CD14-positive monocyte (primary cell): ENCODE measurements around the gene AKR1D1. TPM values are rescaled to one million over a fixed set of nuclear protein-coding genes. Genes with fewer than 3 reads are reported as not detected.

Experiments
- DNase-seq, 3 donors: peaks; one replicate each; pipeline ENCODE4 v3.0.0-alpha.2; 2011 to 2022
- H2AFZ ChIP-seq: 2 replicates; pipeline ENCODE4 v1.6.0; 2012; ENCODE audit warnings: mild to moderate bottlenecking, low read depth, low read length, inconsistent platforms; ENCODE audit not compliant: insufficient read depth, poor library complexity, severe bottlenecking
- H3K27ac ChIP-seq, 2 donors: 1 replicate in 1 of 2; 2 replicates in 1 of 2; pipeline ENCODE4 v1.5.1; 2012 to 2013; ENCODE audit warnings: low read length in 2 of 2, control low read depth in 1 of 2, inconsistent platforms in 1 of 2, low read depth in 1 of 2, mild to moderate bottlenecking in 1 of 2
- H3K27me3 ChIP-seq, 2 donors: one replicate each; pipeline versions ENCODE4 v1.6.0 to v1.6.1; 2011 to 2013; ENCODE audit warnings: low read length in 2 of 2; ENCODE audit not compliant: control insufficient read depth in 2 of 2, insufficient read depth in 2 of 2
- H3K36me3 ChIP-seq, 2 donors: replicated peaks in 1 of 2; 1 replicate in 1 of 2; 2 replicates in 1 of 2; pipeline versions ENCODE4 v1.5.1 to v1.6.1; 2012 to 2013; ENCODE audit warnings: low read length in 2 of 2, control low read depth in 1 of 2, inconsistent platforms in 1 of 2, mild to moderate bottlenecking in 1 of 2; ENCODE audit not compliant: insufficient read depth in 2 of 2, control insufficient read depth in 1 of 2
- H3K4me1 ChIP-seq, 2 donors: 1 replicate in 1 of 2; 2 replicates in 1 of 2; pipeline versions ENCODE4 v1.5.1 to v1.6.1; 2012 to 2013; ENCODE audit warnings: low read length in 2 of 2, control low read depth in 1 of 2, inconsistent platforms in 1 of 2, mild to moderate bottlenecking in 1 of 2, moderate library complexity in 1 of 2; ENCODE audit not compliant: insufficient read depth in 2 of 2, control insufficient read depth in 1 of 2
- H3K4me2 ChIP-seq: replicated peaks from 2 replicates; pipeline ENCODE3; 2012; ENCODE audit warnings: low read length, moderate library complexity, mild to moderate bottlenecking; ENCODE audit not compliant: poor library complexity, severe bottlenecking; ENCODE audit errors: extremely low read depth
- H3K4me3 ChIP-seq, 3 experiments: fragments of 200-600 bp in 1 of 3; sonication (generic) in 1 of 3; replicated peaks in 1 of 3; 1 replicate in 2 of 3; 2 replicates in 1 of 3; pipeline ENCODE4 v1.5.1; 2011 to 2013; ENCODE audit warnings: low read length in 3 of 3, mild to moderate bottlenecking in 3 of 3, control low read depth in 2 of 3, low read depth in 2 of 3, inconsistent platforms in 1 of 3, moderate library complexity in 1 of 3
- H3K79me2 ChIP-seq: 2 replicates; pipeline ENCODE4 v1.6.0; 2012; ENCODE audit warnings: mild to moderate bottlenecking, control low read depth, inconsistent platforms, low read length, moderate library complexity; ENCODE audit not compliant: insufficient read depth
- H3K9ac ChIP-seq: 2 replicates; pipeline ENCODE4 v1.6.0; 2017; ENCODE audit warnings: low read length, mild to moderate bottlenecking; ENCODE audit not compliant: insufficient read depth, poor library complexity, severe bottlenecking
- H3K9me3 ChIP-seq, 2 donors: replicated peaks in 1 of 2; 1 replicate in 1 of 2; 2 replicates in 1 of 2; pipeline versions ENCODE4 v1.5.1 to v1.6.1; 2012 to 2013; ENCODE audit warnings: low read length in 2 of 2, control low read depth in 1 of 2; ENCODE audit not compliant: control insufficient read depth in 1 of 2, insufficient read depth in 1 of 2
- H4K20me1 ChIP-seq: 2 replicates; pipeline ENCODE4 v1.6.0; 2012; ENCODE audit warnings: mild to moderate bottlenecking, low read length, control low read depth, moderate library complexity; ENCODE audit not compliant: insufficient read depth
- H3K27ac Mint-ChIP-seq, 7 donors: one replicate each; pipeline ENCODE4 v1.8.0; 2020; ENCODE audit warnings: mild to moderate bottlenecking in 7 of 7, mixed read lengths in 7 of 7, moderate library complexity in 6 of 7, inconsistent platforms in 2 of 7
- H3K27me3 Mint-ChIP-seq, 3 donors: one replicate each; pipeline ENCODE4 v1.8.0; 2021 to 2022; ENCODE audit warnings: low read depth in 3 of 3, mild to moderate bottlenecking in 3 of 3, mixed read lengths in 3 of 3, moderate library complexity in 3 of 3, inconsistent platforms in 1 of 3
- H3K36me3 Mint-ChIP-seq, 2 donors: one replicate each; pipeline ENCODE4 v1.8.0; 2020; ENCODE audit warnings: mixed read lengths in 2 of 2, inconsistent platforms in 1 of 2, mild to moderate bottlenecking in 1 of 2
- H3K4me1 Mint-ChIP-seq: one replicate; pipeline ENCODE4 v1.8.0; 2020; ENCODE audit warnings: mild to moderate bottlenecking, mixed read lengths
- H3K4me3 Mint-ChIP-seq, 2 donors: one replicate each; pipeline ENCODE4 v1.8.0; 2020; ENCODE audit warnings: mild to moderate bottlenecking in 2 of 2, mixed read lengths in 2 of 2, moderate library complexity in 1 of 2
- H3K9me3 Mint-ChIP-seq, 7 donors: one replicate each; pipeline ENCODE4 v1.8.0; 2020 to 2022; ENCODE audit warnings: mixed read lengths in 7 of 7, mild to moderate bottlenecking in 6 of 7, moderate library complexity in 6 of 7, inconsistent platforms in 2 of 7
- WGBS: methylation state at CpG from one replicate; pipeline ENCODE4 v1.1.5; 2013; ENCODE audit warnings: missing lambda C conversion rate; ENCODE audit not compliant: insufficient coverage; 5-methylcytosine and 5-hydroxymethylcytosine counted together
- intact Hi-C, 2 donors: fragments of 100-400 bp; cut with micrococcal nuclease; formaldehyde crosslinking; loops; one replicate each; pipeline versions ENCODE4 v1.15.0 to v1.15.1; 2023
- polyA plus RNA-seq, 3 donors: library from polyadenylated mRNA; depleted of rRNA in 1 of 3; unstranded in 2 of 3; stranded (reverse) in 1 of 3; fragments of 300-500 nt in 2 of 3; fragments of >200 nt in 1 of 3; fragmentation: Illumina TruSeq in 2 of 3; gene quantifications; 1 replicate in 2 of 3; 2 replicates in 1 of 3; pipeline ENCODE4 v1.2.3, GENCODE V29; 2012 to 2021
- small RNA-seq: library from RNA; depleted of rRNA; stranded (forward); fragments of <200 nt; gene quantifications from one replicate; pipeline ENCODE3, GENCODE V24; 2012; ENCODE audit warnings: low read depth; ENCODE audit not compliant: insufficient read length
- TF ChIP-seq, protein P1 (sequence below): fragments of 200-600 bp; IDR thresholded peaks from one replicate; pipeline ENCODE4 v1.8.0; 2022; ENCODE audit warnings: antibody characterized with exemption, mild to moderate bottlenecking

AKR1D1 gene
- polyA plus RNA-seq, 3 donors: not detected

DNA sequence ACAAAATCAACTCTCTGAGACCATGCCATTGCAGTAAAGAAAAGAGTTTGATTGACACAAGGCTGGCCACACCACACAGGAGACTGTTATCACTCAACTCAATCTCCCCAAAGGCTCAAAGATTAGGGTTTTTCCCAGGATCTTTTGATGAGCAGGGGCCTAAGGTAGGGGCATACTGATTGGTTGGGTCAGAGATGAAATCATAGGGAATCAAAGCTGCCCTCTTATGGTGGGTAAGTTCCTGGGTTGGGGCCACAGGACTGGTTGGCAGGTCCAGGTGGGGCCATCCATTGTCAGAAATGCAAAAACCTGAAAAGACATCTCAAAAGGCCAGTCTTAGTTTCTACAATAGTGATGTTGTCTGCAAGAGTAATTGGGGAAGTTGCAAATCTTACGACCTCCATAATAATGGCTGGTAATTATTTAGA is 91.6 kb downstream of the AKR1D1 start:
- H3K9me3 Mint-ChIP-seq: peaks cover 13 to 43% (median 28%) of the 10 kb centered on the region in 7 donors
- Histone ChIP-seq H4K20me1 (no peaks in the 10 kb centered on the region), H3K9ac (no peak overlapping the region), H3K9me3 (peaks cover 22 to 24% of the 10 kb centered on the region in 2 donors), H3K4me1 (peaks cover 0 to 8% of the 10 kb centered on the region in 2 donors), H2AFZ (no peak overlapping the region), H3K4me3 (no peak overlapping the region), H3K27ac (no peak overlapping the region), H3K79me2 (no peaks in the 10 kb centered on the region), H3K27me3 (no peaks in the 10 kb centered on the region), H3K4me2 (no peak overlapping the region), H3K36me3 (peaks cover 0 to 9% of the 10 kb centered on the region in 2 donors)
- peaks cover 7% of the 10 kb centered on the region for H3K4me1 Mint-ChIP-seq
- peaks cover 0 to 6% of the 10 kb centered on the region in 2 donors for H3K36me3 Mint-ChIP-seq
- intact Hi-C loops: no loop called here
- TF ChIP-seq, protein P1, sequence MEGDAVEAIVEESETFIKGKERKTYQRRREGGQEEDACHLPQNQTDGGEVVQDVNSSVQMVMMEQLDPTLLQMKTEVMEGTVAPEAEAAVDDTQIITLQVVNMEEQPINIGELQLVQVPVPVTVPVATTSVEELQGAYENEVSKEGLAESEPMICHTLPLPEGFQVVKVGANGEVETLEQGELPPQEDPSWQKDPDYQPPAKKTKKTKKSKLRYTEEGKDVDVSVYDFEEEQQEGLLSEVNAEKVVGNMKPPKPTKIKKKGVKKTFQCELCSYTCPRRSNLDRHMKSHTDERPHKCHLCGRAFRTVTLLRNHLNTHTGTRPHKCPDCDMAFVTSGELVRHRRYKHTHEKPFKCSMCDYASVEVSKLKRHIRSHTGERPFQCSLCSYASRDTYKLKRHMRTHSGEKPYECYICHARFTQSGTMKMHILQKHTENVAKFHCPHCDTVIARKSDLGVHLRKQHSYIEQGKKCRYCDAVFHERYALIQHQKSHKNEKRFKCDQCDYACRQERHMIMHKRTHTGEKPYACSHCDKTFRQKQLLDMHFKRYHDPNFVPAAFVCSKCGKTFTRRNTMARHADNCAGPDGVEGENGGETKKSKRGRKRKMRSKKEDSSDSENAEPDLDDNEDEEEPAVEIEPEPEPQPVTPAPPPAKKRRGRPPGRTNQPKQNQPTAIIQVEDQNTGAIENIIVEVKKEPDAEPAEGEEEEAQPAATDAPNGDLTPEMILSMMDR: no peak
- no peak for DNase-seq
- H3K4me3 Mint-ChIP-seq: no peak overlapping the region
- H3K27me3 Mint-ChIP-seq: peaks cover 0 to 3% (median 0%) of the 10 kb centered on the region in 3 donors
- no peak overlapping the region for H3K27ac Mint-ChIP-seq
- no CpG with 5 or more reads among the region's 1 CpG for WGBS

Small RNA genes lying within 50 kb of the gene (small RNA-seq; reads per million reads assigned to genes)
- gene AC024082.2 (not detected), gene RN7SKP223 (not detected)

Other genes with a start within 250 kb of the AKR1D1 start
- gene DGKI, start 229.5 kb upstream of the AKR1D1 start, polyA plus RNA-seq: not detected
- gene CREB3L2, start 74.4 kb upstream of the AKR1D1 start, polyA plus RNA-seq: 10 to 100 TPM in 2 of 3 donors, 1 to 10 TPM in 1; 6.9 to 12.9 (median 11.9) TPM